Ectodermal cell (in vitro differentiated cells): ENCODE results near the gene EVX2.

ENCODE experiments used
- H3K27ac ChIP-seq: 2 replicates; pipeline ENCODE4 v1.7.0; 2013; ENCODE audit warnings: mild to moderate bottlenecking, low read depth, low read length; ENCODE audit not compliant: insufficient read depth, poor library complexity, severe bottlenecking
- H3K27me3 ChIP-seq: 2 replicates; pipeline ENCODE4 v1.7.0; 2013; ENCODE audit warnings: mild to moderate bottlenecking, low read length; ENCODE audit not compliant: insufficient read depth, control insufficient read depth, poor library complexity, severe bottlenecking
- H3K36me3 ChIP-seq: one replicate; pipeline ENCODE4 v1.7.0; 2013; ENCODE audit warnings: low read length; ENCODE audit not compliant: control insufficient read depth, insufficient read depth
- H3K4me1 ChIP-seq: one replicate; pipeline ENCODE4 v1.7.0; 2013; ENCODE audit warnings: low read length; ENCODE audit not compliant: control insufficient read depth, insufficient read depth
- H3K4me3 ChIP-seq: 2 replicates; pipeline ENCODE4 v1.7.0; 2013; ENCODE audit warnings: low read depth, low read length, control low read depth; ENCODE audit not compliant: insufficient read depth
- H3K9me3 ChIP-seq: 2 replicates; pipeline ENCODE4 v1.7.0; 2013; ENCODE audit warnings: mild to moderate bottlenecking, low read length, moderate library complexity; ENCODE audit not compliant: control insufficient read depth
- WGBS, 2 experiments: methylation state at CpG; one replicate each; pipeline ENCODE4 v1.1.7; 2013; ENCODE audit warnings: missing lambda C conversion rate in 2 of 2; 5-methylcytosine and 5-hydroxymethylcytosine counted together

EVX2 gene

DNA sequence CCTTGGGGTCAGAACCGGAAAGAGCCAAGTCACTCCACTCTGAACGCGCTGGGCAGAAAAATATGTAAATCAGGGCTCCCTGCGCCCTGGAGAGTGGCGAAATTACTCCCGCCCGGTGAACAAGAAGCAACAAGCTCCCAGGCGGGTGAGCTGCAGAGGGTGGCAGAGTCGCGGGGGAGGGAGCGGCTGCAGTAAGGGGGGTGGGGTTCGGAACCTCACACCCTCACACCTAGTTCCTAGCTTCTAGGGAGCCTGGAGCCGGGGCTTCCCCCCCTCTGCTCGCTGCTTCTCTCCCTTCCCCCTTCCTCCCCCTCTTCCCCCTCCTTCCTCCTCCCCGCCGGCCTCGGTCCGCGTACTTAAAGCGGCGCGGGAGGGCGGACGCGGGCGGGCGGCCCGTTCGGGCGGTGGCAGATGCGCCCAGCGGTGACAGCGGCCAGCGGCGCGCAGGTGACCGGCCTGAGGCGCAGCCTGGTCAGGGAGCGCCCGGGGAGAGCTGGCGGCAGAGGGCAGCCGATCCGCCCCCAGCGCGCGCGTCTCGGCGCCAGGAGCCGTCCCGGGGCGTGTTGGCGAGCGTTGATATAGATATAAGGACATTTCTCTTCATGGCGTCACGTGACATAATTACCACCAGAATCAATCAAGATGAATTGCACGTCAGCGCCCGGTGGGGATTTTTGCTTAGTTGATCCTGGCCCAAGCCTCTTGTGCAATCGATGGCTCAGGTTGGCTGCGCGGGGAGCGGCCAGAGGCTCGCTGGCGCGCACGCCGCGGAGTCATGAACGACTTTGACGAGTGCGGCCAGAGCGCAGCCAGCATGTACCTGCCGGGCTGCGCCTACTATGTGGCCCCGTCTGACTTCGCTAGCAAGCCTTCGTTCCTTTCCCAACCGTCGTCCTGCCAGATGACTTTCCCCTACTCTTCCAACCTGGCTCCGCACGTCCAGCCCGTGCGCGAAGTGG, 23.1 kb upstream of the EVX2 start, which contains the start of gene HOXD11:
Gene HOXD11 (plus strand): TSS at position 700 of the 959 bp plus-strand sequence. CDS start 76 bp downstream, at position 776.
- WGBS, 2 experiments = 1% methylated on average over 85 of the region's 85 CpGs
- Histone ChIP-seq H3K36me3 (no peaks in the 10 kb centered on the region), H3K27ac (no peak within 1 kb of the TSS), H3K4me3 (no peak within 1 kb of the TSS), H3K9me3 (no peaks in the 10 kb centered on the region), H3K4me1 (no peaks in the 10 kb centered on the region), H3K27me3 (peaks cover 100% of the 10 kb centered on the region)

DNA sequence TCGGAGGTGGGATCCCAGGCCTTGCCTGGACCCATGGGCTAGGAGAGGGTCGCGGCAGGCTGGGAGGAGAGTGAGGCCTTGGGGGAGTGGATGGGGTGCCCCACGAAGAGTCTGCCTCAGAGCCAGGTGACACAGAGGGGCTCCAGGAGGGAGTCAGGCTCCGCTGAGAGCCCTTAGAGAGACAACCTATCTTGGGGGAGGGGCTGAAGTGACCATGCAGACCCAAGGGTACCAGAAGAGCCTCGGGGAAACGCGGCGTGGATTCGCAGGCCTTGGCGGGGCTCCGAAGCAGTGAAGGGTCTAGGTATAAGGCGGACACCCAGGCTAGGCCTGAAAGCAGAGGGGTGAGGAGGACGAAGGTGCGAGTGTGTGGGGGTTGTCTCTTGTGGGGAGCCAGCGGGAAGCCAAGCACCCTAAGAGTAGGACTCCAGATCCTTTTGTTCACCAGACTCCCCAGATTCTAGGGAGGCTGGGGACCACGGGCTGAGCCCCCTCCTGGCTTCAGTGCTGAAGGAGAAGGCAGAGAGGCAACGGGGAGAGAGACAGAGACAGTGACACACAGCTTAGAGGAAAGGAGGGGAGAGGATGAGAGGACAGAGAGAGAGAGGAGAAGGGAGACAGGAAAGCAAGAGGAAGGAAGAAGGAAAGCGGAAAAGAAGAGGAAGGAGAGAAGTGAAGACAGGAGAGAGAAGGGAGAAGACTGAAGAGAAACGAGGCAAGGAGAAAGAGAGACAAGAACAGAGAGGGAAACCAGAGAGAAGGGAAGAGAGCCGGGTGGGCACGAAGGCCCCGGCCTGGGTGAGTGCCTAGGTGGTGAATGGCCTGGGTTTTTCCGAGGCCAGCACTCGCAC, 22.2 kb upstream of the EVX2 start:
- H3K4me3 ChIP-seq = no peak overlapping the region
- H3K4me1 ChIP-seq = no peaks in the 10 kb centered on the region
- no peaks in the 10 kb centered on the region for H3K9me3 ChIP-seq
- 3 to 4% methylated on average over 25 of the region's 25 CpGs for WGBS, 2 experiments
- H3K27ac ChIP-seq = no peak overlapping the region
- H3K27me3 ChIP-seq = peaks cover 100% of the 10 kb centered on the region
- no peaks in the 10 kb centered on the region for H3K36me3 ChIP-seq

DNA sequence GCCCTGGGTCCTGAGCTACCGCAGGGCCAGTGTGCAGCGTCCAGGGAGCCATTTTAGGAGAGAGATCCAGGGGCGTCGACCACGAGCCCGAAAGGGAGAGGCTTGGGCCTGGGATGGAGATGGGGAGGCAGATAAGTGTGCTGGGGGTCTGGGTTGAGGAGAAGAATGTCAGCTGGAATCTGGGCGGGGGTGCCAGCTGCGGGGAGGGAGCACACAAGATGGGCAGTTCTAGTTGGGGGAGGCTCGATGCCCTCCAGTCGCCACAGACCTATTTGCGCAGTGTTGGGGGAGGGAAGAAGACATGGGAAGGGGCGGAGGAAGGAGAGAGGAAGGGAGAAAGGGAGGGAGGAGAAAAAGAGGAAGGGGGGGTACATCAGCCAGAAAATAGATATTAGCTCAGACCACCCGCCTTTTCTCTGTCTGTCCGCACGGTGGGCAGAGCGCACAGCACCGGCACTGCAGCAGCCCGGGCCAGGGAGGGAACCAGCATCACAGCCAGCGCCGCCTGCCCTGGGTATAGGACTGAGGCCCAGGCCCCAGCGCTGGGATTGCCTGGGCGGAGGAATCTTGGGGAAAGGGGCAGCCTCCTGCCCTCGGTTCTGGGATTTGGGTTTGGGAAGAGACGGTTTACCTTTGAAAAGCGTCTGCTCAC, 21.4 kb upstream of the EVX2 start:
- Histone ChIP-seq H3K27me3 (peaks cover 100% of the 10 kb centered on the region), H3K36me3 (no peaks in the 10 kb centered on the region), H3K27ac (no peak overlapping the region), H3K4me3 (no peak overlapping the region), H3K4me1 (no peaks in the 10 kb centered on the region), H3K9me3 (no peaks in the 10 kb centered on the region)
- WGBS, 2 experiments = 2 to 3% methylated on average over 25 of the region's 25 CpGs

DNA sequence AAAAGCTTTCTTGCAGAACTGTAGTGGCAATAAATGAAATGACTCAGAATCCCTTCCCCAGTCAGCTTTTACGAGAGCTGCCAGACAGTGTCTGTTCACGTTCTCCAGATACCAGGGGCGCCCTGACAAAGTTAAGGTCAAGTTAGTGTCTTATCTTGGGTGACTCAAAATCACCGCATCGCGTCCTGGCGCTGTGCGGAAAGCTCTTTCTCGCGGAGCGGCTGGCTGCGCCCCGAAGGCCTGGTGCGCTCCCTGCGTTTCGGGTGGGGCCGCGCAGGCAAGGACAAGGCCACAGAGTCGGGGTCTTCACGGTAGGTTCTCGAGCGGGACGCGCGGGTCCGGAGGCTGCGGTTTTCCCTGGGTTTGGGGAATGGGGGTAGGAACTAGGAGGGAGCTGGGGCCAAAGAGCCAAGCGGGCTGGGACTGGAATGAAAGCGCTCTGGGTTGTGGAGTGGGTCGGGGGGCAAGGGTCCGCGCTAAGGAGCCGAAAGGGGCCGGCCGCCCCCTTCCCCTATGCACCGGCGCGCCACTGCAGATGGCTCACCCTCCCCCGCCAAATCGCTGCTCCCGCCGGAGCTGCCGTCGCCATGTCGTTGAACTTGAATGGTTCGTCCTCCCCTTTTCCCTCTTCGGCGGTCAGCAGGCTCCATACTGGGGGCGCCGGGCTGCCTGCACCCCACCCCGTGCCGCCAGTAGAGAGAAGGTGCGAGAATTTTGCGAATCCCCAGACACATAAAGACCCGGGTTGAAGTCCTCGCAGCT, 20.7 kb upstream of the EVX2 start:
- Histone ChIP-seq H3K36me3 (no peaks in the 10 kb centered on the region), H3K4me3 (no peak overlapping the region), H3K27ac (no peak overlapping the region), H3K27me3 (peaks cover 100% of the 10 kb centered on the region), H3K4me1 (no peaks in the 10 kb centered on the region), H3K9me3 (no peaks in the 10 kb centered on the region)
- WGBS, 2 experiments = 3 to 4% methylated on average over 56 of the region's 56 CpGs

DNA sequence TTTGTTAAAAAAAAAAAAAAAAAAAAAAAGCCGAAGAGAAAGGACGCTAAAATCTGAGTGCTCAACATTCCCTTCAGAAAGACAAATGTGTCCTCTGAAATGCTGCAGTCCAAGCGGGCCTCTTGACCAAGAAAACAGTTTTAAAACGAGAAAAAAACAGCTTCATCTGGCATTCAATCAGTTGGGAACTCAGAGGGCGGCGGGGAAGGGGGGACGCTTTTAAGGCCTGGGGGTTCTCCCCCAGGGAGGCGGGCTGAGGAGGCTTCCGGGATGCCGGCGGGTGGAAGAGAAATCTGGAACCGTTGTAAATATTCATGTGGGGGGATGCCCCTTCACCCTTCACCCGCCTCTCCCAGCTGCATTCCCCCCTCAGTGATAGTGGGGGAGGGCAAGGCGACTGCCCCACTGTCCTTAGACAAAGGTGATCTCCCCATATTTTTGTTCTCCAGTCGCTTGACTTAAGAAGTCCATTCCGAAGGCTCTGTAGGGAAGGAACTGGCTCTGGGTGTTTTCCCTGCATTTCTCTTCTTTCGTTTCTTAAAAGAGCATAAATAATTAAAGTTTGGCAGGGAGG, 20.1 kb upstream of the EVX2 start:
- Histone ChIP-seq H3K27ac (no peak overlapping the region), H3K4me3 (no peak overlapping the region), H3K36me3 (no peaks in the 10 kb centered on the region), H3K4me1 (no peaks in the 10 kb centered on the region), H3K27me3 (peaks cover 100% of the 10 kb centered on the region), H3K9me3 (no peaks in the 10 kb centered on the region)
- WGBS, 2 experiments = 1 to 4% methylated on average over 17 of the region's 17 CpGs

DNA sequence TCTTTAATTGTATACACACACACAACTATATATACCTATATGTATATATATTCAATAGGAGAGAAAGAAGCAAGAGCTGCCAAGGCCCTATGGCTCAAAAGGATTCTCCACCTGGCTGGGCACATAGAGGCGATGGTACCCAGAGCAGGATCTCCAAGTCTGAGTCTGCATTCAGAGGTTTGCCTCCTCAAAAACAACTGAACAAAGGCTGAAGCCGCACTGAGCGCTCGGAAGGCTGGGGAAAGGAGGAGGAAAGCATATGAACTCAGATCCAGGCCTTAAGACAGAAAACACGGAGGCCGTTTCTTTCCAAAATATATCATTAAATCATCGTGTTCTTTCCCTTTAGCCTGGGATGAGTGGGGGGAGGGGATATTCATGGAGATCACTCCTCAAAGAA, 19.4 kb upstream of the EVX2 start:
- peaks cover 100% of the 10 kb centered on the region for H3K27me3 ChIP-seq
- H3K9me3 ChIP-seq = no peaks in the 10 kb centered on the region
- H3K36me3 ChIP-seq = no peaks in the 10 kb centered on the region
- no peak overlapping the region for H3K4me3 ChIP-seq
- no peak overlapping the region for H3K27ac ChIP-seq
- WGBS, 2 experiments = 3 to 7% methylated on average over 4 of the region's 7 CpGs
- no peaks in the 10 kb centered on the region for H3K4me1 ChIP-seq

DNA sequence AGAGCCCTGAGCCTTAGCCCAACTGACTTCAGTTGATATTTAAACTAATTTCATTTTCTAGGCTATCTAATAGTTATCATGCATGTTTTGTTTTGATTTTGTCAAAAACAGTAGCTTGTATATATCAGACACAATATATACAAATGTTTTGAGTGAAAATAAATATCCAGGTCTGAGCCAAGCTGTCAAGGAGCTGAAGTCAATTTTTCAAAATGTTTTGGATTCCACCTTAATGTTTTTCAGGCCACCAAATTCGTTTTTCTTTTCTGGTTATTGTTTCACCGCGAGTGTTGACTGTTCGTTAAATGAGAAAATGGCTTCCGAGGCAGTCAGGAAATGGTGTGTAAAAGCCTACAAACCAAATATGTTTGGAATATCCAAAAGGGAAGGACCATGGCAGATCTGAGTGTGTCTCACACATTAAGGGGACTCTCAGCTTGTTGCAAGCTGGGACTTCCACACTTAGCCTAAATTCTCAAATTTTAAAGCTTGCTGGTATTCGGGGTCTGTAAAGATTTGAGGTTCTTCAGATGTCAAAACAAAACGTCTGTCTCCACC, 18.6 kb upstream of the EVX2 start:
- no peaks in the 10 kb centered on the region for H3K4me1 ChIP-seq
- H3K4me3 ChIP-seq = no peak overlapping the region
- no peak overlapping the region for H3K27ac ChIP-seq
- no peaks in the 10 kb centered on the region for H3K9me3 ChIP-seq
- no peaks in the 10 kb centered on the region for H3K36me3 ChIP-seq
- peaks cover 100% of the 10 kb centered on the region for H3K27me3 ChIP-seq
- 18 to 20% methylated on average over 7 of the region's 7 CpGs for WGBS, 2 experiments

DNA sequence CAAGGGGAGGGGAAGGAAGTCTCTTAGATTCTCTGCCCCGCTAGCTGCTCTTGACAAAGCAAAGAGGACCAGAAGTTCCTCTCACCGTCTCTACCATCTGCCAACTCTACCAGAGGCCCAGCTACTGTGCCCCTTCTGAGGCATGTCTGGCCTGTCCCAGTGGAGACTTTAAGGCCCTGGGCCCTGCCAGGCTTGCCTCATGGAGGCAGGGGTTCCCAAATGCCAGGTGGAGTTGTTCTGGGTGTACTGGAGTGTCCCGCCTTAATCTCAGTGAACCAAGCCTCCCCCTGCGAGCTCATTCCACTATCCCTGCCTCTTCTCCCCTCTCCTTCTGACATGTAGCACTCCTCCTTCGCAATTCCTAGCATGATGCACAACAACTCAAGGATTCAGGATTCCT, 18.1 kb upstream of the EVX2 start:
- Histone ChIP-seq H3K9me3 (no peaks in the 10 kb centered on the region), H3K36me3 (no peaks in the 10 kb centered on the region), H3K4me3 (no peak overlapping the region), H3K27me3 (peaks cover 100% of the 10 kb centered on the region), H3K4me1 (no peaks in the 10 kb centered on the region), H3K27ac (no peak overlapping the region)
- 23 to 28% methylated on average over 5 of the region's 5 CpGs for WGBS, 2 experiments

DNA sequence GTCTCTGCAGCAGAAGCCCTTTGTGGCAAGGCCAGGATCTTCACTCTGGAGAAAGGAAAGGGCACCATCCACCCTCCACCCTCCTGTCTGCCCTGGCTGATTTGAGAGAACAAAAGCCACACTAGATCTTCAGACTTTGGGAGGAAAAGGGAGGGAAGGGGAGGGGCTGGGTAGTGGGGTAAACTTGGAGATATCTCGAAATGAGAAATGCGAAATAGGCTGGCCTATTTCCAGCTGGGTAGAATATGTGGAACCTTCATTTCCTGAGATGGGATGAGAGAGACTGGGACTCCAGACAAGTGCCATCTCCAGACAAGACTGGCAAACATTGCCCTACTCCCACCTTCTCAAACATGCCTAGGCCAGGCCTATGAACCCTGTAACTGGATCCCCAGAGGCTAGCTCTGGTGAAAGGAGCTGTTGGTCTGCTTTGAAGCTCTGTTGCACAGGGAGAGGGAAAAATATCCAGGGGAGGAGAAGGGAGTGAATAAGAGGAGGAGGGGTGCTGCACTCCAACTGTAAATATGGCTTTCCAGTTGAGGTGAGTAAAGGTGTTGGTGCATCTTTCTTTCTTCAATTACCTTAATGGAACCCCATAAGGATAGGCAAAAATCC, 17.6 kb upstream of the EVX2 start:
- H3K4me1 ChIP-seq = no peaks in the 10 kb centered on the region
- no peaks in the 10 kb centered on the region for H3K9me3 ChIP-seq
- no peaks in the 10 kb centered on the region for H3K36me3 ChIP-seq
- H3K4me3 ChIP-seq = no peak overlapping the region
- H3K27me3 ChIP-seq = peaks cover 100% of the 10 kb centered on the region
- 13 to 14% methylated on average over 2 of the region's 2 CpGs for WGBS, 2 experiments
- H3K27ac ChIP-seq = no peak overlapping the region
